AG09309 (cell line): ENCODE measurements around the gene SPIRE1.
A peak's percentile ranks its signal among the peaks of the same experiment; 100 is the strongest.

ENCODE experiments used
- DNase-seq: peaks from one replicate; pipeline ENCODE4 v3.0.0-alpha.2; 2010; ENCODE audit warnings: low read depth
- H3K4me3 ChIP-seq: 2 replicates; pipeline ENCODE4 v1.5.1; 2011; ENCODE audit warnings: mild to moderate bottlenecking, low read depth, low read length, moderate library complexity; ENCODE audit not compliant: control insufficient read depth
- TF ChIP-seq, protein P1 (sequence below): IDR thresholded peaks from 2 replicates; pipeline ENCODE4 v1.5.1; 2011; ENCODE audit warnings: mild to moderate bottlenecking, low read depth, low read length, inconsistent platforms; ENCODE audit not compliant: insufficient read depth, control insufficient read depth; ENCODE audit errors: missing control alignments

SPIRE1 gene

DNA sequence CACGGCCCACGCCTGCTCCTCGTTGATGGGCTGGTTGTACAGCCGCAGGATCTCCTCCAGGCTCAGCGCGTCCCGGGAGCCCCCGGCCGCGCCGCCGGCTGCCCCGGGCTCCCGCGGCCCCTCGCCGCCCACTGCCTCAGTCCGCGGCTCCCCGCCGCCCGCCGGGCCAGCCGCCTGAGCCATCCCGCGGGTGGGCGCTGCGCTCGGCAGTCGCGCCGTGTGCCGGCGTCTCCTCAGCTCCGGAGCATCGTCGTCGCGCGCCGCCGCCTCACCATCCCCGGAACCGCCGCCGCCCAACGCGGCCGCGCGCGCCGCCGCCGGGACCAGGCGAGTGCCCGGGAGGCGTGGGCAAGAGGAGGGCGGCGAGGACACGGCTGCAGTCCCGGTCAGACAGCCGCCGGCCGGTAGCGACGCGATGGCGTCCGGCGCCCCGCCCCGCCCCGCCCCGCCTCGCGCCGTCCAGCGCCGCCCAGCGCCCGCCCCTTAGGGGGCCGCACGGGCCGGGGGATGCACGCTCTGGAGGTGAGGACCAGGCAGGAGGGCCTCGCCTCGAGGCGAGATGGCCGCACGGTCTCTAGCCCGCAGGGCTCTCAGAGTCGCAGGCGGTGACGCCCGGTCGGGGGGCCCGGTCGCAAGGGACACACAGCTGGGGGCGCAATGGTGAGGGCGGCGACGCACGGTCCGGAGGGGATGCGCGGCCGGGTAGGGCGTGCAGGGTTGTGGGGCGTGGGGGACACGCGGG is at the start of gene SPIRE1:
TSS of gene SPIRE1 (minus strand) at position 424 of the 742 bp plus-strand sequence. CDS start at position 183, 241 bp downstream.
- H3K4me3 ChIP-seq = peak within 1 kb of the TSS; percentile 64
- no peak for DNase-seq

DNA sequence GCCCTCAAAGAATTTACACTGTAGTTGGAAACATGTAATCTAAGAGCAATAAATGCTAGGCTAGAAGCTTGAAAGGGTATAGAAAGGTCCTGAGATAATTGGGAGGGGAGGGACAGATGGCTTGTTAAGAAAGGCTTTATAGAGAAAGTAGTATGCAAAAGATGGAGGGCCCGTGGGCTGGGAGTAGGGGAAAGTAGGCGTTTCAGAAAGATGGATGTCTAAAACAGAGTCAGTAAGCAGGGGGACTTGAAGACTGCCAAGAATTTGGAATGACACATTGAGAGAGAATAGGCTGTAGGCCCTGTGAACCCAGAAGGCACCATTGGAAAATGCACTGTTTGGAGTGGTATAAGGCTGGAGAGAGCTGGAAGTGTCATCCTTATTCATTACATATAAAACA is 45.8 kb upstream of the SPIRE1 start:
- TF ChIP-seq, protein P1, sequence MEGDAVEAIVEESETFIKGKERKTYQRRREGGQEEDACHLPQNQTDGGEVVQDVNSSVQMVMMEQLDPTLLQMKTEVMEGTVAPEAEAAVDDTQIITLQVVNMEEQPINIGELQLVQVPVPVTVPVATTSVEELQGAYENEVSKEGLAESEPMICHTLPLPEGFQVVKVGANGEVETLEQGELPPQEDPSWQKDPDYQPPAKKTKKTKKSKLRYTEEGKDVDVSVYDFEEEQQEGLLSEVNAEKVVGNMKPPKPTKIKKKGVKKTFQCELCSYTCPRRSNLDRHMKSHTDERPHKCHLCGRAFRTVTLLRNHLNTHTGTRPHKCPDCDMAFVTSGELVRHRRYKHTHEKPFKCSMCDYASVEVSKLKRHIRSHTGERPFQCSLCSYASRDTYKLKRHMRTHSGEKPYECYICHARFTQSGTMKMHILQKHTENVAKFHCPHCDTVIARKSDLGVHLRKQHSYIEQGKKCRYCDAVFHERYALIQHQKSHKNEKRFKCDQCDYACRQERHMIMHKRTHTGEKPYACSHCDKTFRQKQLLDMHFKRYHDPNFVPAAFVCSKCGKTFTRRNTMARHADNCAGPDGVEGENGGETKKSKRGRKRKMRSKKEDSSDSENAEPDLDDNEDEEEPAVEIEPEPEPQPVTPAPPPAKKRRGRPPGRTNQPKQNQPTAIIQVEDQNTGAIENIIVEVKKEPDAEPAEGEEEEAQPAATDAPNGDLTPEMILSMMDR = no peak
- H3K4me3 ChIP-seq = peak overlapping the region; percentile 92
- DNase-seq = no peak

More for the DNA sequence above, at the start of gene SPIRE1:
- TF ChIP-seq, protein P1 = no peak

- peak overlapping the region; percentile 92 for H3K4me3 ChIP-seq
- TF ChIP-seq, protein P1 = no peak
- no peak for DNase-seq
Observed at GRCh38 chr18:12703096-12703567, 45.2 kb upstream of the SPIRE1 start.

DNA sequence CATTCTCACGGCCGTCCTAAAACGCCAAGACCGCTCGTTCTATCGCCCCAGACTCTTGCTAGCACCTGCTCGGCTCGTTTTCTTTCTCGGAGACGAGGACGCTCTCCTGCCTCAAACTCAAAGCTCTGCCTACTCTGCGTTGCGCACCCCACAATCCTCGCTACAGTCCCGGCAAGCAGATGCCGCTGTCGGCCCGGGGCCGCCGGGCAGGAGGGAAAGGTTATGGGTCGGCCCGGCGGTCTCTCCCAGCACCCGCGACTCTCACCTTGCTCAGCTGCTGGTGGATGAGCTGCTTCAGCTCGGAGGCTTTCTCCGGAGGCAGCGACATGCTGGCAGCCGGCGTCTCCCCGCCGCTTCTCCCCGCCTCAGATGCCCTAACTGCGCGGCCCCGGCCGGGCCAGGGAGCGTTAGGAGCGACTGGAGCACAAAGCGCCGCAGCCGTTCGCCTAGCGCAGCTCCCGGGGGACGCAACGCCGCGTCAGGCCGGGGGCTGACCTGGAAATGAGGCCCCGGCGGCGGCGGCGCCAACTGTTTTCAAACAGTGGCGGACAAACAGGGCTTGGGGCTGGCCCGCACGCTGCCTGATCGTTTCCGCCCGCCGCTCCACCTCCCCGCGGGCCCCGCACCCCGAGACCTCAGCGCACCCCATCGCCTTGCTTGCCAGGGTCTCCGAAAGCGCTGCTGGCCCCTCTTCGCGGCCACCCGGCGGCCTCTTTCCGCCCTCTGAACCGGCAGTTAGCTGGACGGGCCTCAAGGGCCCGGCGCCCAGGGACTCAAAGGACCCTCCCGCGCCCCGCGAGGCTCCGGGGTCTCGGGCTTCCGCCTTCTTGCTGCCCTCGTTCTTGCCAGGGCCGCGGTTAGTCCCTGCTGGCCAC is 44.6 kb upstream of the SPIRE1 start, which contains the start of the genes CEP76 and PSMG2:
TSS of gene CEP76 (minus strand) at position 503 of the 875 bp plus-strand sequence. CDS start at position 328, 175 bp downstream.
TSS of gene PSMG2 (plus strand) at position 822 of the 875 bp plus-strand sequence. CDS start 66 bp downstream, outside the sequence.
- TF ChIP-seq, protein P1 = no peak
- H3K4me3 ChIP-seq = peak within 1 kb of the TSS; percentile 92
- DNase-seq = peak; percentile 38

GRCh38 chr18:12701161-12701560 is 43.3 kb upstream of the SPIRE1 start:
- TF ChIP-seq, protein P1 = no peak
- H3K4me3 ChIP-seq = no peak overlapping the region
- no peak for DNase-seq

- DNase-seq = no peak
- TF ChIP-seq, protein P1 = no peak
- H3K4me3 ChIP-seq = no peak overlapping the region
Observed at GRCh38 chr18:12699747-12700146, 41.8 kb upstream of the SPIRE1 start.
